ENCODE measurements around the gene CNFN. TPM values are rescaled to one million over a fixed set of nuclear protein-coding genes. Genes with fewer than 3 reads are reported as not detected.

The CNFN gene
- total RNA-seq, 1 donor from 2014 or later = 5.7 TPM

- TF ChIP-seq CTCF (conservative IDR thresholded peaks at IDR 0.05; ENCODE audit: low read depth, low read length) = no peak
- DNase-seq (ENCODE audit: low read depth) = no peak
- no peak overlapping the region for H3K4me3 ChIP-seq (ENCODE audit: low read depth, low read length)
Measured at GRCh38 chr19:42375415-42376176, 14.5 kb downstream of the CNFN start.

DNA sequence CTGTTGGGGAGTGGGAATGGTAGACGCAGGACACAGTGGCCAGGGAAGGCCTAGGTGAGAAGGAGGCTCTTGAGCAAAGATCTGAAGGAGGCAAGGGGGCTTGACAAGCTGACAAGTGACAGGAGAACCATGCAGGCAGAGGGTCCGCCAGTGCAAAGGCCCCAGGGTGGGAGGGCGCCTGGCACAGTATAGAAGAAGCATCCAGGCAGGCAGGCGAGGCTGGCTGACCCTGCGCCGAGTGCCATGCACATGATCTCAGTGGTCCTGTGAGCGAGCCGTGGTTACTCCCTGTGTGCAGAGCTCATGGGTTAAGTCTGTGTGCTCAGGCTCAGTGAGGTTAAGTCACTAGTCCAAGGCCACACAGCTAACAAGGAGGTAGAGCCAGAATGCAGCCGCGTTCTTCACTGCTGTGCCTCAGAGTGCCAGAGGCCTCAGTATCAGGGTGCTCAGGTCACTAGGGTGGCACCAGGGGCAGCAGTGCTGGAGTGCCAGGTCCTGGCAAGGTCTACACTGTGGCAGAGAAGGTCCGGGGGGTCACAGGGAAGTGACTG, 15.2 kb downstream of the CNFN start:
- DNase-seq (ENCODE audit: low read depth) = no peak
- no peak for TF ChIP-seq CTCF (conservative IDR thresholded peaks at IDR 0.05; ENCODE audit: low read depth, low read length)
- H3K4me3 ChIP-seq (ENCODE audit: low read depth, low read length) = no peak overlapping the region

- H3K4me3 ChIP-seq (ENCODE audit: low read depth, low read length) = no peak overlapping the region
Measured at GRCh38 chr19:42370626-42371175, 19.4 kb downstream of the CNFN start.

DNA sequence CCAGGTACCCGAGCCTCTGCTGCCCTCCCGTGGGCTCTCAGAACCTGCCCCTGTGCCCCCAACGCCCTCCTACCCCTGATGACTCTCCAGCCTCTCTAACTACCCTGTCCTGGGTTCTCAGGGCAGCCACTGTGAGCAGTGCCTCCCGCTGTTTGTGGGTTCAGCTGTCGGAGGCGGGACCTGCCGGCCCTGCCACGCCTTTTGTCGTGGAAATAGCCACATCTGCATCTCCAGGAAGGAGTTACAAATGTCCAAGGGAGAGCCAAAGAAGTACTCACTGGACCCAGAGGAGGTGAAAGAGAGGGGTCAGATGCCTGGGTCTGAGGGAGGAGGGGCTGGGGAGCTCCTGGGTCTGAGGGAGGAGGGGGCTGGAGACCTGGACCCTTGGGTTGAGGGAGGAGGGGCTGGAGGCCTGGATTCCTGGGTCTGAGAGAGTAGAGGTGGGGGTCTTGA, 20.0 kb downstream of the CNFN start:
- no peak for TF ChIP-seq CTCF (conservative IDR thresholded peaks at IDR 0.05; ENCODE audit: low read depth, low read length)
- DNase-seq (ENCODE audit: low read depth) = no peak
- no peak overlapping the region for H3K4me3 ChIP-seq (ENCODE audit: low read depth, low read length)

More at GRCh38 chr19:42370626-42371175, 19.4 kb downstream of the CNFN start:
- DNase-seq (ENCODE audit: low read depth) = no peak
- TF ChIP-seq CTCF (conservative IDR thresholded peaks at IDR 0.05; ENCODE audit: low read depth, low read length) = no peak

DNA sequence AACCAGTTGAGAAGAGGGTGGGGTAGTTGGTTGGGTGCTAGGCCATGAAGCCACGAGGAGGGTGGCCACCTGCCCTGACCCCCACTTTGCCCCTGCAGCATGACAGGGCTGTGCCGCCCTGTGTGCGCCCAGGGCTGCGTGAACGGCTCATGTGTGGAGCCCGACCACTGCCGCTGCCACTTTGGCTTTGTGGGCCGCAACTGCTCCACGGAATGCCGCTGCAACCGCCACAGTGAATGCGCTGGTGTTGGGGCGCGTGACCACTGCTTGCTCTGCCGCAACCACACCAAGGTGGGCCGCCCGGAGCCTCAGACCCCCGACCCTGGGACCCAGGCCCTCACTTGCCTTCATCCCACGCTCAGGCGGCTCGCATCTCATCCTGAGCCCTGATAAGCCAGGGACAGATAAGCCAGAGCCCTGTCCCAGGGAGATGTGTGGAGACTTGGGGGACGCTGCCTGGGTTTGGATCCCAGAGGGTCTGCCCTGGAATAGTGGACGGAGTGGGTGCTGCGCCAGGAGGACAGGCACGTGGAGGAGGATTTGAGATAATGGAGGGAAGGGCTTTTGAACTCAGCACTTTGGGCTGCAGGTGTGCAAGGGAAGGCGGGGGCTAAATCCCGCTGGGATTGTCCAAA, 20.5 kb downstream of the CNFN start:
- H3K4me3 ChIP-seq (ENCODE audit: low read depth, low read length) = no peak overlapping the region
- no peak for DNase-seq (ENCODE audit: low read depth)
- no peak for TF ChIP-seq CTCF (conservative IDR thresholded peaks at IDR 0.05; ENCODE audit: low read depth, low read length)

- H3K4me3 ChIP-seq (ENCODE audit: low read depth, low read length) = no peak overlapping the region
- DNase-seq (ENCODE audit: low read depth) = no peak
Measured at GRCh38 chr19:42368765-42369164, 21.3 kb downstream of the CNFN start.

More at GRCh38 chr19:42368765-42369164, 21.3 kb downstream of the CNFN start:
- TF ChIP-seq CTCF (conservative IDR thresholded peaks at IDR 0.05; ENCODE audit: low read depth, low read length) = no peak
